HG03103 (cell line): ENCODE measurements around the gene RNF208.

Source experiments
- ATAC-seq: cut with Tn5 transposase; IDR thresholded peaks from one replicate; pipeline ENCODE4 v1.9.1; 2021; ENCODE audit warnings: low read depth; ENCODE audit not compliant: unreplicated experiment

Gene RNF208

DNA sequence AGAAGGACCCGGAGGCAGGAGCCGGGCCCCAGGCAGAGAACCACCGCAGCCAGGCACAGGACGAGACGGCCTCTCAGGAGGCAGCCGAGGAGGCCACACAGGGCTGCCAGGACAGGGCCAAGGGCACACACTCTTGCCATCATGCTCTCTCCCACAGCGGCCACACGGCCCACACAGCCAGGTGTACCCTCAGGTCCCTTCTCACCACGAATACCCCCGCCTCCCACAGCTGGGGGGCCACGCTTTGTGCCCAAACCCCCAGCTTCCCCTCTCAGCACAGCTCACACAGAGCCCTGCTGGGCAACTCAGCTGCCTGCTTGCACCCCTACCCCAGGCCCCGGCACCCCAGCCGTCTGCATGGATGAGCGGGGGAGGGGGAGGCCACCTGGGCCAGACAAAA lies 28.3 kb downstream of the RNF208 start:
- no peak for ATAC-seq

DNA sequence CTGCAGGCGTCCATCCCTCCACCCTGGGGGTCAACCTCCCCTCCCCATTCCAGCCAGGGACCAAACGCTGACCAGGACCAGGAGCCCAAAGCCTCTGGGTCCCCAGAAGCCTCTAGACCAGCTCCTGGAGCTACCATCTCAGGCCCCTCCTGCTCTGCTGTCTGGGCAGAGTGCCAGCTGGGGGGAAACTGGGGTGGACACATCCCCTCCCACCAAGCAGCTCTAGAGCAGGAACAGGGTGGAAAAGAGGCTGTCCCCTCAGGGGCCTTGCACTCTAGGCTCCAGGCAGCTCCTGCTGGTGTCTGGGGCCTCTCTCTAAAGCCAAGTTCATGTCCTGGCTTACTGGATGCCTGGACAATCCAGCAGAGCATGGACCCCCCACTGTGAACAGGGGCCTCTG lies 29.2 kb downstream of the RNF208 start:
- ATAC-seq, result no peak

DNA sequence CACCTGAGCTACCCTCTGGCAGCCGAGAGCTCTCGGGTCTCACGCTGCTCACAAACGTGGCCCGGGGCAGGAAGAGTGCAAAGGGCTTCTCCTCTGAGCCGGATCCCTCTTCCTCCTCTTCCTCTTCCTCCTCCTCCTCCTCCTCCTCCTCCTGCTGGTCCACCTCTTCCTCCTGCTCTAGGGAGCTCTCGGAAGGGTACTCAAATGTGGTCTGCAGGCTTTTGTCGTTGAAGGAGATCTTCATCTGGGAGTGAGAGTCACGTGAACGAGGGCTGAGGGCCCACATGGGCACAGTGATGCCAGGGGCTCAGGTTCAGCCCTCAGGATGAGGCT lies 29.6 kb downstream of the RNF208 start:
- no peak for ATAC-seq

DNA sequence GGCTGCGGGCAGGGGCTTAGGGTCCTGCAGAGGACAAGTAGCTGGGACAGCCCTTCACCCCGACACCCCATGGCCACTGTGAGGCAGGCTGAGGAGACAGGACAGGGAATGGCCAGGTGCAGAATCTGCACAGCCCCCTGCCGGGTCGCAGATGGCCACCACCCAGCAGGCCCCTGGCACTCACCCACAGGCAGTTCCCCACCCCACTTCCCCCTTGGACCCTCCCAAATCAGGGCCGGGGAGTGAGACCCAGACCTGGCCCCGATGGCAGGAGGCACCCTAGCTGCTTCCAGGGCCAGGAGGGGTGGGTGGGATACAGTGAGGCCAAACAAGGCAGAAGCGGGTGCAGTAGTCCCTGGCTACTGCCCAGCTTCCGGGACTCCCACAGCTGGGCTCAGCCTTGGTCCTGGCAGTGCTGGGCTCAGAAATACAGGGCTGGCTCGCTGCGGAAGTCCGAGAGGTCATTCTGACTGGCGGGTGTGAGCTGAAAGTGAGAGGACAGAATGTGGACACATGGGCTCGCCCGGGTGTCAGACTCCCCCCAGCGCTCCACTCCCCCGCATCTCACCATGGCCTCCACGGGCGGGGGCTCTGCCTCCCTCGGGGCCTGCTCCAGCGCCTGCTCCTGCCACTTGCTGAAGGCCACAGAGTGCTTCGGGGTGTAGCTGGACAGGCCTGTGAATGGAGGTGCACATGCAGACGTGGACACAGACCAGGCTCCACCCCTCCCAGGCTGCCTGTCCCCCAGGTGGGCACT lies 30.2 kb downstream of the RNF208 start:
- ATAC-seq, result no peak

DNA sequence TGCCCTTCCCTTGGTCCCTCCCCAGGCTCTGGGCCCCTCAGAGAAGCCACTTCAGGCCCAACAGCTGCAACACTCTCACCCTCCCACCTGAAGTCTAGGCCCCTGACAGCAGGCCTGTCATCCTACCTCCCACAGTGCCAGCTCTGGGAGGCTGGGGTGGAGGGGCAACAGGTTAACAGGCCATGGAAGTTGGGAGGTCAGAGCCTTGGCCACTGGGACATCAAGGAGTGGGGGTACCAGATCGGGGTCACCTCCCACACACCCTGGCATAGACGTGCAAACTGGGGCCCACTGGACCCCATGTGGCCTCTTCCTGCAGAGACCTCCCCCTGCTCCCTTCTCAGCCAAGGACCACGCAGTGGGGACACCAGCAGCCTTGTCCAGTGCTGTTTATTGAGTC lies 30.8 kb downstream of the RNF208 start:
- ATAC-seq, result no peak

DNA sequence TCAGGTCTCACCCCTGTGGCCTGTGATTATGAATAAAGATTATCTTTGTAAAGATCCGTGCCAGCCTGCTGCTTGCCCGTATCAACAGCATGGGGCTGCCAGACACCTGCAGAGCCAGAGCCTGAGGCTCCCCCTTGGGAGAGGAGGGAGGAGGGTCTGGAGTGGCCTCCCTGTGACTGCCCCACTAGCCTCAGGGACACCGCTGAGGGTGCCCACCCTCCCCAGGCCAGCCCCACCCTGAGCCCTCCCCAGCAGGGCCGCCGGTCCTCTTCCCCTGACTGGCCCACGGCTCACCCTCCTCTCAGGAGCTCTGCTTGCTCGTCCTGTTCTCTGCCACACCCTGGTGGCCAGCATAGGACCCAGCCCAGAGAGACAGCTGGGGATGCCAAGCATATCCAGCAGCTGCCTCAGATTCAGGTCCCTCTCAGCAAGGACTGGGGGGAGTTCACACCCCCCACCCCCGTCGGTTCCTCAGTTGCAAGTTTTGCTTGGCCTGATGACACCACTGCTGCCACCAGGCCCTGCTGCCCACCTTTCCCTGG lies 31.7 kb downstream of the RNF208 start:
- ATAC-seq, result no peak

DNA sequence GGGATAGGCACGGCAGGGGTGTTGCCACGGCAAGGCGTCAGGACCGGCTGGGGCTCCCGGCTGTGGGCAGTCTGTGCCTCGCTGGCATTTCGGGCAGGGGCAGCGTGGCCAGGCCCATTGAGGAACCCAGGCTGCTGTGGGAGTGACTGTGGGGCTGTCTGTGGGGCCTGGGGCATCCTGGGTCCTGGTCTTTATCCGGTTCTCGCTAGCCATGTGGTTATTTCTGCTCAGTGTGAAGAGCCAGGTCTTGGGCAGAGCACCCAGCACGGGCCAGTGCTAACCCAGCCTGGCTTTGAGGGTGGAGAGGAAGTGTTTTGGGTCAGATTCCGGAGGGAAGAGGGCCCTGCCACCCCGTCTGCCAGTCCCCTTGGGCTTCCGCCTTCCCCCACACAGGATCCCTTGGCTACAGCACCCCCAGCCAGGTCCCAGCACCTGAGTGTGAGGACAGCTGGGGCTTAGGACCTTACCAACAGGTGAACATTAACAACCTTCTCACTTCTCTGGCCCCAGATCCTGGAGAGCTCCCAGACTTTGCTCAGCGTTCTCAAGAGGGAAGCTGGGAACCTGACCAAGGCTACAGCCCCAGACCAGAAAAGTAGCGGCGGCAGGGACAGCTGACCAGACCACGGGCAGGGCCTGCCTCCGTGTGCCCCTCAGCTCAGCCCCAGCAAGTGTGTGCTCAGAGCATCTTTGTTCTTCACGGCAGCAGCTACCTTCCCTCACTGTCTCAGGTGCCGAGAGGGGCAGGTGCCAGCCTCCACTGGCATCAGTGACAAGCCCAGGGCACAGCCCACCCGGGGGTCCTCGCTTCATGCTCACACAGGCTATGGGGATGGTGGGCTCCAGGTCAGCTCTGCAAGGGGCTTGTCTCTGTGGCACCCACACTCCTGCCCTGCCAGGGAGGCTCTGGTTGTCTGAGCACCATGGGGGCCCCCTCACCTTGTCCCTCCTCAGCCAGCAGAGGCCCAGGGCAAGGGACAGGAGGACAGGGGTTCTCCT lies 32.4 kb downstream of the RNF208 start:
- no peak for ATAC-seq

DNA sequence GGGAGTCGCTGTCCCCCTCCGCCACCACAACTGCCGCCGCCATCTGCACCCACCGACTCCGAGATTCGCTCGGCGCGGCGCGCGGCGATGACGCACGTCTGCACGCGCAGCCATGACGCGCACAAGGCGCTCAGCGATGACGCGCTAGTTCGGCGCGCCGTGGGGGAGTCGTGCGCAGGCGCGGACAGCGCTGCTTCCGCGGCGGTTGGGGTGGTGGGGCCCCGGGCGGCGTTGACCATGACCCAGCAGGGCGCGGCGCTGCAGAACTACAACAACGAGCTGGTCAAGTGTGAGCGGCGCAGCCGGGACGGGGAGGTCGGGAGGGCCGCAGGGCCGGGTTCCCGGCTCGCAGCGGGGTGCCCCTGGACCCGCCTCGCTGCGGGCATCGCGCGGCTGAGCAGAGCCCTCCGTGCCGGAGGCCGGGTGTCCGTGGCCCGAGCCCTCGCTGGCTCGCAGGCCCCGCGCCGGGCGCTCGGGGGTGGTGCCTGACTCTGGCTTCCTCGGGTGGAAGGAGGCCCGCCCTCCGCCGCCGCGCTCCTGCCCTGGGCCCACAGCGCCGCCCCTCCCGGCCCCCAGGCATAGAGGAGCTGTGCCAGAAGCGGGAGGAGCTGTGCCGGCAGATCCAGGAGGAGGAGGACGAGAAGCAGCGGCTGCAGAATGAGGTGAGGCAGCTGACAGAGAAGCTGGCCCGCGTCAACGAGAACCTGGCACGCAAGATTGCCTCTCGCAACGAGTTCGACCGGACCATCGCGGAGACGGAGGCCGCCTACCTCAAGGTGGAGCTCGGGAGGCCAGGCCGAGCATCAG lies 33.3 kb downstream of the RNF208 start, which contains the start of the genes ANAPC2 and SSNA1:
ANAPC2 (minus strand) TSS at position 71 of the 807 bp plus-strand sequence; CDS start at position 43, 28 bp downstream.
SSNA1 (plus strand) TSS at position 187 of the 807 bp plus-strand sequence; CDS start at position 238, 51 bp downstream.
- ATAC-seq, result peak; percentile 76

DNA sequence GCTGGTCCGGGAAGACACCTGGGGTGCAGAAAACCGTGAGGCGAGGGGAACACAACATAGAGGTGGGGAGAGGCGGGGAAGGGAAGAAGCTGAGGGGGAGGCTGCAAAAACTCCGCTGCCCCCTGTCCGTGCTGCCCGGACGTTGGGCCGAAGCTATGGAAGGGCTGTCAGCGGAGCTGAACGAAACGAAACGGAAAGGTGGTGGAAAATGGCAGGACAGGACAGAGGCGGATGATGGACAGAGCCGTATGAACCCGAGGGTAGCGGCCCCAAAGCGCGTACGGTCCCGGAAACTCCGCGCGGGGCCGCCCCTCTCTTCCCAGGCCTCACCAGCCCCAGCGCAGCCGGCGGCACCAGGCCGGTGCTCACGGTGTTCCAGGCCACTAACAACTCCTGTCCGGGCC lies 34.0 kb downstream of the RNF208 start:
- ATAC-seq, result no peak

DNA sequence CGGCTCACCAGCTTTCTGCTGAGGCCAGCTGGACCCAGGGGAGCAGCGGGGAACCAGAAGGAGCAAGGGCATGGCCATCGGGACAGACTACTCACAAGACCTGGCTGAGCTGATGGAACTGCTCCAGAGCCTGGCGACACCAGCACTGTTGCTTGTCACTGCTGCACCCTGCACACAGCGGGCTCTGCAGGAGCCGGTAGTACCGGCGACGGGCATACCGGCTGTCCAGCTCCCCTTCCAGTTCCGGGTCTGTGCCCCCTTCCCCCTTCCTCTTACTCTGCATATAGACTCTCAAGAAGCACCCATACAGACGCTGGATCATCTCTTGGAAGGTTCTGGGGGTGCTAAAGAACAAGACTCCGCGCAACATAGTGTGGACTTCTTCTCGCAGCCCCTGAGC lies 34.7 kb downstream of the RNF208 start:
- no peak for ATAC-seq

DNA sequence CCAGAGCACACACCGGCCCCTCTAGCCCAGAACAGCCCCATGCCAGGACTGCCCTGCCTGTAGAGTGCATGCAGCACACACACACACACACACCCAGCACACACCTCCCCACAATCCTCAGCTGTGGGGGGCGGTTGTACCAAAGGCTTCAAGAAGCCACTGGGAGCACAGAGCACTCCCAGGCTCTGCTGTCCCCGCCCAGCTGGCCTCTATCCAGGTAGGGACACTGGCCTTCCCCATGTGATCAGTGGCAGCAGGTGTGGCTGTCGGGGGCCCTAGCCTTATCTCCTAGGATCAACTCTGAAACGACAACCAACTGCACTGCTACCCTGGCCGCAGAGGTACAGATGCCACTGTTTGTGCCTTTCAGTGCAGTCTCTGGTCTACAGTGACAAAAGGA lies 35.7 kb downstream of the RNF208 start:
- no peak for ATAC-seq

DNA sequence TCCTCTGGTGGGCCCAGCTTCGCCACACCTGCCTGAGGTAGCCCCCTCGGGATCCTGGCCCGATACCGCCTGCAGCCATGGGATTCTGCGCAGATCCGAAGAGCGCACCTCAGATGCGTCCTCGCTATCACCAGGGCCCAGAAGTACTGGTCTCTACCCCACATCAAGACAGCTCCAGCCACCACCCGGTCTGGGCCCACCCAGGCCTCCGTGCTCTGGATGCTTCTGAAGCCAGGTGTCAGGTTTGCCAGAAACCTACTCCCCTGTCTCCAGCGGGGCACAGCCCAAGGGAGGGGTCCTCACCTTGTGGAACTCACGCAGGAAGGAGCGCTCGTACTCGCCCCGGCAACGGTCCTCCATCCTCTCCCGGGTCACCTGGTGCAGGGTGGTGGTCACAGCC lies 36.1 kb downstream of the RNF208 start:
- ATAC-seq, result no peak

DNA sequence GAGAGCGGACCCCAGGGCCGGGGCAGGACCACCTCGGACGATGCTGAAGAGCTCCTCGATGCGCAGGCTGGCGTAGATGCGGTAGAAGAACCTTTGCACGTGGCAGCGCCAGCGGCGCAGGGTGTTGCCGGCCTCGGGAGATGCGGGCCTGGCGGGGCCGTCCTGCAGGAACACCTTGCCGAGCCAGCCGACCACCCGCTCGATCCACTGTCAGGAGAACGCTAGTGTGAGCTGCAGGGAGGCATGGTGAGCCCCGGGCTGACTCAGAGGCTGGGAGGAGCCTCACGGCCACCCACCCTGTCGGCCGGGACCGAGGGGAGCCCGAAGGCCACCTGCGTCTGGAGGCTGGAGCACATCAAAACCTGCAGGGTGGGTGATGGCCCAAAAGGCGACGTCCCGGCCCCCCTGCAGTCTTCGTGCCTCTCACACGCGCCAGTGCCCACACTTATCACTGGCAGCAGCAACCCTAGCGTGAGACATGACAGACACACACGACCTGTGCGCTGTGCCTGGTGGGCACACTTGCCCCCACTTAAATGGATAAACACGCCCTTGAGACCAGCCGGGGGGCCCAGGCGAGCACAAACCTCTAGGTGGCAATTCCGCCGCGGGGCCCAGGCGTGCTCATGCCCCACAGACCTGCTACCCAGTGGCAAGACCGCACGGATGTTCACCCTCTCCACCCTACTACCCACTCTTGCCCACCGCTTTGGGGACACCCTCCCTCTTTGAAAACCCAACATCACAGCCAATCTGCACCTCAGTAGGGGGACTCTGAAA lies 37.0 kb downstream of the RNF208 start:
- no peak for ATAC-seq

DNA sequence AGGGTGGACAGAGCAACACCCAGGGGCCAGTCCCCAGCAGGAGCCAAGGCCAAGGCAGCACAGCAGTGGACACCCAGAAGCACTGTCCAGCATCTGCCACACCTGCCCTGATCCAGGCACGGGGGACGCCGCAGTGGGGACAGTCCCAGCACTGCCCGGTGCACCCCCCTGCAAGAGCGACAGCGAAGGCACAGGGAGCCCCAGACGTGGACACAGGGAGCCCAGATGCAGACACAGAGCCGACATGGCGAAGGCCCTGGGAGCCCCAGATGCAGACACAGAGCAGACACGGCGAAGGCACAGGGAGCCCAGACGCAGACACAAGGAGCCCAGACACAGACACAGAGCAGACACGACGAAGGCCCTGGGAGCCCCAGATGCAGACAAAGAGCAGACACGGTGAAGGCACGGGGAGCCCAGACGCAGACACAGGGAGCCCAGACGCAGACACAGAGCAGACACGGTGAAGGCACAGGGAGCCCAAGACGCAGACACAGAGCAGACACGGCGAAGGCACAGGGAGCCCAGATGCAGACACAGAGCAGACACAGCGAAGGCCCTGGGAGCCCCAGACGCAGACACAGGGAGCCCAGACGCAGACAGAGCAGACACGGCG lies 38.0 kb downstream of the RNF208 start:
- no peak for ATAC-seq

DNA sequence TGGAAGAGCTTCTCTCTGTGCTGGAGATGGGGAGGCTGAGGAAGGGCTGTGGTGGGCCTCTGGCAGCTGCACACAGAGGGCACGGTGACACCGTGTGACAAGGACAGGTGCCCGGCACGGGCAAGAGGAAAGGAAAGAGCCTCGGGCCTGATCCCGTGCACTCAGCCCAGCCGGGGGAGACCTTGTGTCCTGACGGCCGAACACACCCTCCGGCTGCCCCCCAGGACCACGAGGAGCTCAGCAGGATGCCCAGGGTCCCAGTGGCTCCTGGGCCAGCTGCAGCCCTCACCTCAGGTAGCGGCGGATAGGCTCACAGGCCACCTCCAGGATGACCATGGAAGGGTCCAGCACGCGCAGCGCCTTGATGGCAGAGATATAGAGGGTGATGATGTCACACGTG lies 39.2 kb downstream of the RNF208 start:
- ATAC-seq, result no peak

DNA sequence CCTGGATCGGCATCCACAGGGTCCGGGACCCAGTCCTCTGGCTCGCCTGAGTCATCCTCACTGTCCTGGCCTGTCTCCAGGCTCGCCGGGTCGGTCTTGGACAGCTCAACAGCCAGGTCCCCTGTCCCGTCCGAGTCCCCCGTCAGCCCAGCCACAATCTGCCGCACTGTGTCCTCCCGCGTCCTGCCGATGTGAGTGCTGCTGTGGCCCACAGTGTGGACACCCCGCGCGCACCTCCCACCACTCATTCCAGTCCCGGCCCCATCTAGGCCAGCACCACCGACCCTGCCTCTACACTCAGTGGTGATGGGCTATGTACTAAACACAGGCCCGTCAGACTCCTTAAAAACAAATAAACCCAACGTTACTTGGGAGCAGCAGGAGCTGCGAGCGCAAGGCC lies 40.4 kb downstream of the RNF208 start:
- ATAC-seq, result no peak

DNA sequence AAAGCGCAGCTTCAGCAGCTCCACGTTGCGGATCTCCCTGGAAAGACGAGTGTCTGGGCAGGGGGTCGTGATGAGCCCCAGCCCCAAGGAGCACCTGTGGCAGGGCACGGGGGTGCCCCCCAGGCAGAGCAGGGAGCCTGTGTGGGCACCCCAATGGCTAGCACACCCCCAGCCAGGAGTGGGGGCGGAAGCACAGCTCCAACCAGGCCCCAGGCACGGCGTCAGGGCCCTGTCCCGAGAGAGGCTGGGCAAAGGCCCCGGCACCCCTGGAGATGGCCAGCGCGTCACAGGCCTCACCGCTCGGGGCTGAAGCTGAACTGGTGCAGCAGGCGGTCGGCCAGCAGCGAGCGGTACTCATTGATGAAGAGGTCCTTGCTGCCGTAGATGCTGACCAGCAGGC lies 41.5 kb downstream of the RNF208 start:
- ATAC-seq, result no peak

DNA sequence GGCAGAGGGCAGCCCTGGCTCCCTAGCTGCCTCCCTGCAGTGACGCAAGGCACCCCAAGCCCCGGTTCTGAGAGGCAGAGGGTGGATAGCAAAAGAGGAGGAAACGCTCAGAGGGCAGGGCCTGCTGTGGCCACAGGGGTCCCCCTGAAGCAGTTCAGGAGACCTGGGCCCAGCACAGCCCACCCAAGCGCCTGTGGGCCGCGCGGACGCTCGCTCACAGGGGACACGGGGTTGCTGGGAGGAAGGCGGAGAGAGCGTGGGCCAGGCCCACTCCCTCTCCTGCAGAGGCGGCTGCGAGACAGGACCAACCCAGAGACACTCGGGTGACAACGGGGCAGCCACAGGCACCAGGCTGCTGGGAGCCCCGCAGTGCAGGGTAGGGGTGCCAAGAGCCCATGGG lies 42.3 kb downstream of the RNF208 start:
- ATAC-seq, result no peak

DNA sequence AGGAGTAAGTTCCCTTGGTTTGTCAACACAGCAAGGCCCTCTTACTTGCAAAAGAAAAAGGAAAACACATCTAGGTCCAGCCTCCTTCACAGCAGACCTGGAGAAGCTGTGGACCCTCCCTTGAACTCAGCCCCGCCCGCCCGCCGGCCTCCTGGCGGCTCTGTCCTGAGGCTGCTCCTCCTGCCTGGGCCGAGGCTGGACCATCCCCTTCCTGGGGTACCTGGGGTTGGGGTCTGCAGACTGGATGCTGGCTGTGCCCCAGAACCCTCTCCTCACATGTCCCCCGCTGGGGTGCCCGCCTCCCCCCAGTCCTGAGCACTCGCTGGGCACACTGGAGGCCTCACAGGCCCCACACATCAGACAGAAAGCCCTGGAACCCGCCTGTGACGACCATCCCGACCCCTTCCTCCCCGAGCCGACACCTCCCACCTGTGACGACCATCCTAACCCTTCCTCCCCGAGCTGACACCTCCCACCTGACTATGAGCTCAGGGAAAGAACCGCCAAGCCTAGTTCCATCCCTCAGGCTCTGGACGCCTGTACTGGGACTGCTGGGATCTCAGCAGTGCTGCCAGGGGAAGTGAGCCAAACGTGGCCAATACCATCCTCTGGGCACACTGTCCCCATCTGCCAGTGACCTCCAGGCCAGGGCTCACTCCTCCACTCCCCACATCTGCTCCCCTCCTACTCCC lies 43.0 kb downstream of the RNF208 start:
- no peak for ATAC-seq
